HUES48 (cell line): Measurements from ENCODE around the gene PDIA5.
"Not testable (repeated sequence)": the region's sequence is repeated elsewhere in the genome, so short reads cannot be mapped to it uniquely, and the experiment has no call there.

Experiments used
- H3K27ac ChIP-seq: one replicate; pipeline ENCODE4 v1.7.0; 2013; ENCODE audit warnings: low read depth, low read length, inconsistent platforms
- H3K27me3 ChIP-seq: 2 replicates; pipeline ENCODE4 v1.6.1; 2013; ENCODE audit warnings: mild to moderate bottlenecking, low read length; ENCODE audit not compliant: control insufficient read depth, insufficient read depth
- H3K36me3 ChIP-seq: 2 replicates; pipeline ENCODE4 v1.6.1; 2013; ENCODE audit warnings: low read length; ENCODE audit not compliant: control insufficient read depth, insufficient read depth
- H3K4me1 ChIP-seq: 2 replicates; pipeline ENCODE4 v1.6.1; 2013; ENCODE audit warnings: mild to moderate bottlenecking, low read length; ENCODE audit not compliant: control insufficient read depth, insufficient read depth
- H3K4me3 ChIP-seq: 2 replicates; pipeline ENCODE4 v1.5.1; 2013; ENCODE audit warnings: mild to moderate bottlenecking, low read depth, low read length
- H3K9ac ChIP-seq: 2 replicates; pipeline ENCODE4 v1.6.1; 2013; ENCODE audit warnings: mild to moderate bottlenecking, low read depth, low read length, moderate library complexity
- H3K9me3 ChIP-seq: 2 replicates; pipeline ENCODE4 v1.6.1; 2013; ENCODE audit warnings: low read length; ENCODE audit not compliant: control insufficient read depth, insufficient read depth

The PDIA5 gene

DNA sequence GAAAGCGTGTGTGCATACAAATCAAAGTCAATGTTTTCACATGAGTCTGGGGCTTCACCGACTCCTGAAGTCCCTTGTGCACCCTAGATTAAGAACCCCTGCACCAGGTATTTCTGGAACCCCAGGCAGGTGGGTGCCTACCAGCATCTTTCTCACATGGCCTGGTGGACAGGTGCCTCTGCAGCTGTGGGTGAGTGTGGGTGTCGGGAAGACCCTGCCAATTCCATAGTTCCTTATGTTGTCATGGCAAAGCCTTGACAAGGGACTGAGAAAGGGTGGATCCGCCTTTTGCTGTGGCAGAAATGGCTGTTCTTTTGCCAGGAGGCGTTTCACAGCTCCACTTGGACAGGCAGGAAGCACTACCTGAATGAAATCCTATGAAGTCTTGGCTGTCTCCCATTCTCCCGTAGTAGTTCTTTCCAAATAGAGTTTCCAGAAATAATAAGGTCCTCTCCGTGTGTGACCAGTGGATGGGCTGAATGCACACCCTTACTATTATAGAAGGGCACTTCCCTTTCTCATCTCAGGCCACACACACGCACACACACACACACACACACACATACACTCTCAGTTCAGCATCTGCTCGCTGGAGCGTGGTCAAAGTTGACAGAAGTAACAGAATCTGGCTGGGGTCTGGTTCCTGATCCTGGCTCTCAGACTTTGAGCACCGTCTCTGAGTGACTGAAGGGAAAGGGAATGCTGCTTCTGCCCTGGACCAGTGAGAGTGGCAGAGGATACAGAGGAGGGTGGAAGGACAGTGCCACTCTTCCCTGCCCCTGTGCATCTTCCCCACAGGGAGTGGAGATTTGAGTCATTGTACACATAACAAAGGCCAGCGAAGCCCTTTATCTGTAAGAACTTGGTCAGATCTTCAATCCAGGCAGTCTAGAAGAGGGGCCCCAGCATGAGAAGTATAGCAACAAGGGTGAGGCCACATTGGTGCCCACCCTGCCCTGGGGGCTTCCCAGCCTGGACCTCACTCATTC lies 38.7 kb downstream of the PDIA5 start:
- Histone ChIP-seq H3K4me1 (no peaks in the 10 kb centered on the region), H3K9me3 (no peaks in the 10 kb centered on the region), H3K4me3 (no peak overlapping the region), H3K36me3 (peaks cover 70% of the 10 kb centered on the region), H3K9ac (no peak overlapping the region), H3K27me3 (no peaks in the 10 kb centered on the region), H3K27ac (no peak overlapping the region)

DNA sequence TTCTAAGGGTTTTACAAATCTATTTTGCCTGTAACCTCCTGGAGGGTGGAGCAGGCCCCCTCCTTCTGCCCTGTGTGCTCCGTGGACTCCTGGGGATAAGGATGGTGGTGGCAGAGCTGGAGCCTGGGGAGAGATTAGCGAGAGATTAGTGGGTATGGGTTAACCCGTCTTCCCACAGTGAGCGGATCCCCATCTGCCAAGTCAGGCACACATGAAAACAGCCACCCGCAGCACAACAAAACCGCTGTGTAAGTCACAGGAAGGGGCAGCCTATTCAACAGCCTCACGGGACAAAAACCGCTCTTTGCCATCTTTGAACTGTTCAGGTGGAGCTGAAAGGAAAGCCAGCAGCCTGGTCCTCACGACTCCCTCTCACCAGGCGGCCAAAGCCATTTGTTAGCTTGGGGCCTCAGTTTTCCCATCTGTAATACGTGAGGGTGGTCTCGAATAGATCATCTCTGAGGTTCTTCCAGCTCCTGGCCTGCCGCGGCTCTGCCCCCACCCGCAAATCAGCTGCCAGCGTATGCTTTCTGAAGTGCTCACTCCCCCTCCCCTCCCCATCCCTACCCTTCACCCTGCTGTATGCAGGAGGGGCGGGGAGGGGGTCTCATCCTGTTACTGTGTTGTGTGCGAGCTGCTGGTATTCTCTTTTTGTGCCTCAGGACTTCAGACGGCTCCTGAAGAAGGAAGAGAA lies 43.6 kb downstream of the PDIA5 start:
- H3K9ac ChIP-seq = no peak overlapping the region

DNA sequence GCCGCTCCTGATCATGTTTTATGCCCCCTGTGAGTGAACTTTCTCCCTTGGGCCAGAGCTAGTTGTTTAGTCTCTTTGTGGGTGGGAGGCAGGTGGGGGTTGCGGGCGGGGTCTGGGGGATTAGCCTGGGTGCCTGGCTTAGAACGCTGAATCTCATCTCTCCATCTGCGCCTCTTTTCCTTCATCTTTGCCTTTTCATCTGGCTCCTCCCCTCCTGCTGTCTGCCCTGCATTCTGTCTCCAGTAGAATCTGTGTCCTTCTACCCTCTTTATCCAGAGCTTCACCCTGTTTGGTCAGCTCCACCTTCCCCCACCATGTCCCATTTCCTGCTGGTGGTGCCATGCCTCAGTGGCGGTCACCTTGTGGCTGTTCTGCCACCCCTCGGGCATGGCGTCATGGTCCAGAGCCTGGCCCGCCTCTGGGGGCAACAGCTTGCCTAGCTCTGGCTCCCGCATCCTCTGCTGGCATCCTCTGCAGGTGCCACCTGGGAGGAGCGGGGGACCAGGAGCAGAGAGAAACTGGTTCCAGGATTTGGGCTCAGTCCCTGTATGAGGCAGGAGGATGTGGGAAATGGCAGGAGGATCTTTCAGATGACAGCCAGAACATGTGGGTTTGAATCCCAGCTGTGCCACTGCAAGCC lies 44.3 kb downstream of the PDIA5 start:
- no peak overlapping the region for H3K27ac ChIP-seq
- H3K36me3 ChIP-seq = peaks cover 66% of the 10 kb centered on the region
- no peak overlapping the region for H3K4me3 ChIP-seq
- H3K4me1 ChIP-seq = no peaks in the 10 kb centered on the region
- no peaks in the 10 kb centered on the region for H3K9me3 ChIP-seq
- H3K9ac ChIP-seq = no peak overlapping the region
- no peaks in the 10 kb centered on the region for H3K27me3 ChIP-seq

More for the DNA sequence above, 43.6 kb downstream of the PDIA5 start:
- Histone ChIP-seq H3K27me3 (no peaks in the 10 kb centered on the region), H3K27ac (peak overlapping the region; percentile 32), H3K4me3 (no peak overlapping the region), H3K9me3 (no peaks in the 10 kb centered on the region), H3K4me1 (no peaks in the 10 kb centered on the region), H3K36me3 (peaks cover 65% of the 10 kb centered on the region)

DNA sequence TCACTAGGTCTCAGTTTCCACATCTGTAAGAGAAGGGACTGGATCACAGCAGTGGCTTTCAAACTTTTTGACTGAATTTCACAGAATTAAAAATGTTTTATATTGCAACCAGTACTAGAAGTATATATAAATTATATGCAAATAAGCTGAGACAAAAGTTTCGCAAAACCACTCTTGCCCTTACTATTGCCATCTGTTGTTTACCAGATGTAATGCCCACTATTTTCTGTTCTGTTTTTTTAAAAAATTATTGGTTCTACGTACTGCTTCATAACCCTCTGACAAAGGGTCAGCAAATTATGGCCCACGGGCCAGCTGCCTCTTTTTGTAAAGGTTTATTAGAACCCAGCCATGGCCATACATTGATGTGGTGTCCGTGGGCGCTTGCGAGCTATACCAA lies 44.8 kb downstream of the PDIA5 start:
- Histone ChIP-seq H3K4me1 (no peaks in the 10 kb centered on the region), H3K9me3 (no peaks in the 10 kb centered on the region), H3K27me3 (no peaks in the 10 kb centered on the region), H3K36me3 (peaks cover 66% of the 10 kb centered on the region), H3K27ac (no peak overlapping the region), H3K4me3 (no peak overlapping the region), H3K9ac (no peak overlapping the region)

DNA sequence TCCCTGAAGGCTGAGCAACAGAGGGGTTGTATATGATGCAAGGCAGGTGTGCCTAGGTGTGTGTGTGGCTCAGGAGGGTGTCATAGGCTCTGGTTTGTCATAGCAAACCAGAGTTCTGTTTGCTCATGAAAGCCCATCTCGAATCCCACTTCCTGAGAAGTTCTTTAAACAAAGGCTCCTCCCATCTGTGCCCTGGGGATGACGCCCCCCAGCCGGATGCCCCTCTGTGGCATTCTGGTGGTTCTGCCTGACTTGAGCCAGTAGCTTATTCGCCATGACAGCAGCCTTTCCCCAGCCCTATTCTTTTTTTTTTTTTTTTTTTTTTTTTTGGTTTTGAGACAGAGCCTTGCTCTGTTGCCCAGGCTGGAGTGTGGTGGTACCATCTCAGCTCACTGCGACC lies 45.4 kb downstream of the PDIA5 start:
- H3K27me3 ChIP-seq = no peaks in the 10 kb centered on the region
- no peaks in the 10 kb centered on the region for H3K4me1 ChIP-seq
- no peak overlapping the region for H3K4me3 ChIP-seq
- H3K36me3 ChIP-seq = peaks cover 61% of the 10 kb centered on the region
- H3K9me3 ChIP-seq = no peaks in the 10 kb centered on the region
- H3K9ac ChIP-seq = no peak overlapping the region
- no peak overlapping the region for H3K27ac ChIP-seq

DNA sequence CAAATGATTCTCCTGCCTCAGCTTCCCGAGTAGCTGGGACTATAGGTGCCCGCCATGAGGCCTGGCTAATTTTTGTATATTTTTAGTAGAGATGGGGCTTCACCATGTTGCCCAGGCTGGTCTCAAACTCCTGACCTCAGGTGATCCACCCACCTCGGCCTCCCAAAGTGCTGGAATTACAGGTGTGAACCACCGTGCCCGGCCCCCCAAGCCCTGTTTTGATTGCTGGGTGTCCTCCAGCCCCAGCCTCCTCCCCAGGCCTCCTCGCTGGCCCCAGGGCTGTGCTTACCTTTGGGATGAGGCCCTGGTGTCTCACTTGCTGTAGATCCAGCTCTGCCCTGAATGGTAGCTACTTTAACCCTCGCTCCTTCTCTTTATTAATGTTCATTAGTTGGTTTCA lies 45.8 kb downstream of the PDIA5 start:
- H3K9ac ChIP-seq, H3K9me3 ChIP-seq, H3K4me3 ChIP-seq, H3K4me1 ChIP-seq, H3K27ac ChIP-seq, H3K27me3 ChIP-seq: not testable (repeated sequence)
- H3K36me3 ChIP-seq = peaks cover 60% of the 10 kb centered on the region

DNA sequence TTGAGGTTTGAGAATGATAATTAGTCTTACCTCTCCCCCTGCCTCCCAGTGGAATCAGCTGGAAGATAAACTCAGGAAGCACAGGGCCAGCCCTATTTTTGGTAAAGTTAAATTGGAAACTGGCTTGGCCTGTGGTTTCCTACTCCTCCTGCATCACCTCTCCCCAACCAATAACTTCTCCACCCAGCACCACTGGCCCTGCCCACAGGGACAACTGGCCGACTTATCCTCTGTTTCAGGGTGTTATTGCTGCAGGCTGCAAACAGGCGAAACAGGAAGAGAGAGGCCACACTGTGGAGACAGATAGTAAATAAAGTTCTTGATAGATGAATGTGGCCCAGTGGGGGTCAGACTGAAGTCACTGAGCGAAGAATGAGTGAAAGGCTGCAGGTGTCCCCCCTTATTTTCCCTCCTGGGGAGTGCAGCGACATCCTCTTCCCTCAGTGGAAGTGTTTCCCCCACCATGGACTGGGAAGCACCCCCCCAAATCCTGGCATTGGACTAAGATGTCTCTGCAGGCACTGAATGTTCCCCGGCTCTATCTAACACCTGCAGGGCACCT lies 47.1 kb downstream of the PDIA5 start:
- H3K9me3 ChIP-seq = no peaks in the 10 kb centered on the region
- no peak overlapping the region for H3K27ac ChIP-seq
- no peak overlapping the region for H3K9ac ChIP-seq
- peaks cover 64% of the 10 kb centered on the region for H3K36me3 ChIP-seq
- H3K4me1 ChIP-seq = no peaks in the 10 kb centered on the region
- H3K27me3 ChIP-seq = no peaks in the 10 kb centered on the region
- H3K4me3 ChIP-seq = no peak overlapping the region

DNA sequence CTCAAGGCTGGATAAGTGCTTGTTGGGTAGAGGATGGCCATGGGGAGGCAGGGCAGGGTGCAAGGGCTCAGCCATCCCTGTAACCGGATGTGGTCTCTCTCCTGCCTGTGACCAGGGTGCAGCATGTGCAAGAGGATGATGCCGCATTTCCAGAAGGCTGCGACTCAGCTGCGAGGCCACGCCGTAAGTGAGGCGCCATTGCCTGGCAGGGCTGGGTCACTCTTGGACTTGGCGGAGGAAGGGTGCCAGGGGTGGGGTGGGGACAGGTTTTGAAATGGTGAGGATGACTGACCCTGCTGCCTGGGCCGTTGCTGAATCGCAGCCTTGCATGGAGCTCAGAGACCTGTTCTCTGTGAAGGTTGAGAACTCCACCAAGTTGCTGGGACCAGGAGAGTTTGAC lies 49.3 kb downstream of the PDIA5 start:
- peaks cover 65% of the 10 kb centered on the region for H3K36me3 ChIP-seq
- H3K4me1 ChIP-seq = no peaks in the 10 kb centered on the region

DNA sequence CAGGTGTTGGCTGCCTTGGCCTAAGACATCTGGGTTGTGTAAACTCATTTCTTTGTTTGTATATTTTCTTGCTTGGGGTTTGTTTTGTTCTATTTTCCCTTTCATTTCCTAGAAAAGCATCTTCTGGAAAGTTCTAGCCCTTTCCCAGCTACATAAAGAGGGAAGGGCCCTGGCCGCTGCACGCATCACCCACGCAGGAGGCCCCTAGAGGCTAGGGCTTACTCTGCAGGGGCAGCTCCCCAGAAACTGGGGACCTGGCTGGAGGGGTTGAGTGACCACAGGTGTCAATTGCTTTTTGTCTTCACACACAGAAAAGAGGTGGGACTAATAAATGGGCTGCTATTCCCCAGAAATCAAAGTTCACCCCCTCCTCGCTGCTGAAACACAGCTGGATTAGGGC lies 52.6 kb downstream of the PDIA5 start:
- Histone ChIP-seq H3K27ac (no peak overlapping the region), H3K4me1 (no peaks in the 10 kb centered on the region), H3K4me3 (no peak overlapping the region), H3K9ac (no peak overlapping the region), H3K36me3 (peaks cover 74% of the 10 kb centered on the region), H3K27me3 (no peaks in the 10 kb centered on the region), H3K9me3 (no peaks in the 10 kb centered on the region)

More for the DNA sequence above, 49.3 kb downstream of the PDIA5 start:
- H3K4me3 ChIP-seq = no peak overlapping the region
- no peaks in the 10 kb centered on the region for H3K27me3 ChIP-seq
- H3K9me3 ChIP-seq = no peaks in the 10 kb centered on the region
- no peak overlapping the region for H3K9ac ChIP-seq
- no peak overlapping the region for H3K27ac ChIP-seq

DNA sequence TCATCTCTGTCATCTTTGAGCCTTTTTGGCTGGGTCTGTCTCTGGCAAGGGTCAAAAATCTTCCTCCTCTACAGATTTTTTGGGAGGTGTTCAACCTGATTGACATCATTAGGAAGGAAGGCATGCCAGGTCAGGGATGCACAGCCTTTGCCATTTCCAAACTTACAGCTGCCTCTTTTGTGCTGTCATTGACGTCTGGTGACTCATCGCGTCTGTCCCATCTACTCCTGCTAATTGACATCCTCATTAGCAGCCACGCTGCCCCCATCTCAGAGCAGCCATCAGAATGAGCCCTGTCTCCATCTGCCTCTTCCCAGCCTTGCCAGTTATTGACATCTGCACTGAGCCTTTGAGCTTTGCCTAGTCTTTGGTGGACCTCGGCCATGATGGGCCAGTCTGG lies 53.0 kb downstream of the PDIA5 start:
- no peaks in the 10 kb centered on the region for H3K27me3 ChIP-seq
- no peaks in the 10 kb centered on the region for H3K9me3 ChIP-seq
- peaks cover 75% of the 10 kb centered on the region for H3K36me3 ChIP-seq
- H3K4me3 ChIP-seq = no peak overlapping the region
- no peak overlapping the region for H3K27ac ChIP-seq
- no peaks in the 10 kb centered on the region for H3K4me1 ChIP-seq
- no peak overlapping the region for H3K9ac ChIP-seq
